HG02943 (cell line): ENCODE results near the gene SGSM1.
"Not testable (repeated sequence)": the region's sequence is repeated elsewhere in the genome, so short reads cannot be mapped to it uniquely, and the experiment has no call there.

Experiments used
- ATAC-seq: cut with Tn5 transposase; IDR thresholded peaks from one replicate; pipeline ENCODE4 v1.9.1; 2021; ENCODE audit warnings: mild to moderate bottlenecking, low read depth, moderate library complexity; ENCODE audit not compliant: unreplicated experiment

Gene SGSM1

DNA sequence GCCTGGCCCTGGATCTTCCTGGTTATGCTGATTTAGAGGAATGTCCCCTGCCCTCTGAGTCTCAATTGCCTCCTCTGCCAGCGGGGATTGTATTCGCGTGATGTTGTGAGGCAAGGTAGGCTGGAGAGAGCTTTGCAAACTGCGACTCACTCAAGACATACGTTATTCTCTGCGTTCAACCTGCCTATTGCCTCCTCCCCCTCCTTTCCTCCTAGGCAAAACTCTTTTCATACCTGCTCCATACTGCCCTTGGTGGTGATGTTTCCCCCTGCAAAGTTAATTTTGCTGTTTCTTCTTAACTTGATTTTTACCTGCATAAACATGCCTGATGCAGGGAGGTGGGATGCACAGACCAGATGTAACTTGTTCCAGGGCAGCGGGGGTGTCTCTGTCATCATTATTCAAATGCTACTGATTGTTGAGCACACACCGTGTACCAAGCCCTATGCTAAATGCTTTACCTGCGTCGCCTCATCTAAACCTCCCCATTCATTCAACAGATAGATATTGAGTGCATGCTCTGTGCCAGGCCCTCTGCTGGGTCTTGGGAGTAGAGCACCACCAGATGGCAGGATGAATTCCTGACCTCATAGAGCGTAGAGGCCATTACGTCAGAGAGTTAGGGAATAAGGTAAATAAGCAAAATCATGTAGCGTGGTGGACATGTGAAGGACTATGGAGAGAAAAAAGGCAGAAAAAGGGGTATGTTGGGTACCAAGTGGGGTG is 29.0 kb downstream of the SGSM1 start:
- no peak for ATAC-seq

DNA sequence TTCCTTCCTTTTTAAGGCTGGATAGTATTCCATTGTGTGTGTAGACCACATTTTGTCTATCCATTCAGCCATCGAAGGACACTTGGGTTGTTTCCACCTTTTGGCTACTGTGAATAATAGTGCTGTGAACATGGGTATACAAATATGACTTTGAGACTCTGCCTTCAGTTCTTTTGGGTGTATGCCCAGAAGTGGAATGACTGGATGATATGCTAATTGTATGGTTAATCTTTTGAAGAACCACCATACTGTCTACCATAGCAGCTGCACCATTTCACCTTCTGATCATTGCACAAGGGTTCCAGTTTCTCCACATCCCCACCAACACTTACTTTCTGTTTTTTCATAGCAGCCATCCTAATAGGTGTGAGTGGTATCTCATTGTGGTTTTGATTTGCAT is 30.3 kb downstream of the SGSM1 start:
- ATAC-seq = no peak

DNA sequence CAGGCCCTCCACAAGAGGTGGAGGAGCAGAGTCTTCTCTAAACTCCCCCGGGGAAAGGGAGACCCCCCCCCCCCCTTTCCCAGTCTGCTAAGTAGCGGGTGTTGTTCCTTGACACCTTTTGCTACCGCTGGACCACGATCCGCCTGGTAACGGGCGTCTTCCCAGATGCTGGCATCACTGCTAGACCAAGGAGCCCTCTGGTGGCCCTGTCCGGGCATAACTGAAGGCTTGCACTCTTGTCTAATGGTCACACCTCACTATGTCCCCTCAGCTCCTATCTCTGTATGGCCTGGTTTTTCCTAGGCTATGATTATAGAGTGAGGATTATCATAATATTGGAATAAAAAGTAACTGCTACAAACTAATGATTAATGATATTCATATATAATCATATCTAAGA is 31.5 kb downstream of the SGSM1 start:
- not testable (repeated sequence) for ATAC-seq

DNA sequence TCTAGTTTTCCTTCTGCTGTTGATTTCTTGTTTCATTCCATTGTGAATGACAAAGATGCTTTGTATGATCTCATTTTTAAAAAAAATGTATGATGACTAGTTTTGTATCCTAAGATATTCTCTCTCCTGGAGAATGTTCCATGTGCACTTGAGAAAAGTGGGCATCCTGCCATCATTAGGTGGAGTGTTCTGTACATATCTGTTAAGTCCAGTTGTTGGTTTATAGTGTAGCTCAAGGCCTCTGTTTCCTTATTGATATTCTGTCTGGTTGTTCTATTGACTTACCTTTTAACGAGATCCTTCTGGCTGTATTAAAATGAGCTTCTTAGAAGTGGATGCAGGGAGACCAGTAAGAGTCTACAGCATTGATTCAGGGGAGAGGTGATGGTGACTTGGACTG is 35.2 kb downstream of the SGSM1 start:
- no peak for ATAC-seq

- ATAC-seq = no peak
Measured at GRCh38 chr22:24843048-24843447, 37.0 kb downstream of the SGSM1 start.

DNA sequence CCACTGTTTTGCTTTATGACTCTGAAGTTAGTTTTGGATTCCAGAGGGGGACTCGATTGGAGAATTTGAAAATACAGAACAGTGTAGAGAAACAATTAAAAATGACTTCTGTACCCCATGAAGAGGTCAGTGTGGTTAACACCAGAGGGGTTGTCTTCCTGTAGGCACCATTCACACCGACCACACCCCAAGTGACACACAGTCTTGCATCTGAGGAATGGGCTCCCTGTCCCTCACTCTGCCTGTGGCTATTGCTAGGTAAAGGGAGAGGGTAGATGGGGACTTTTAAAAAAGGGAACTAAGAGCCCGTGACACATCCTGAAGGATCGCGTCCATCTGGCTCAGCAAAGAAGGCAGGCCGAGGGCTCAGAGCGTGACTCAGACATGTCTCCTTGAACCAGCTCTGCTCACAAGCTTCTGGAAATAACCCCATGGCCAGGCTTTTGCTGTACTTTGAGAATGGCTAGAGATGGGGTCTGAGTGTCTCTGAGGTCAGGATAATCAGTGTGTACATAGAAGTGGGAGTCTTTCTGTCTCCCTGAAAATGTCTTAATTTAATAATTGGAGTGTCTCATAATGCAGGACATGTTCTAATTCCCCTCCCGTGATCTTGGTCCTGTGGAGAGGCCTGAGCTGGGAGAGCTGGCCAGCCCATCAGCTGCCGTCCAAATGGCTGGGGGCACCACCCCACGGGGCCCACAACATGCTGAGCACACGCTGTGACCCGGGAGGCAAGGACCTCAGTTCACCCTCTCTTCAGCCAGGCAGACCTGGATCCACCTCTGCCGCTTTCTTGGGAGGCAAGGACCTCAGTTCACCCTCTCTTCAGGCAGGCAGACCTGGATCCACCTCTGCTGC is 39.3 kb downstream of the SGSM1 start:
- no peak for ATAC-seq

GRCh38 chr22:24847490-24847889 is 41.5 kb downstream of the SGSM1 start:
- ATAC-seq = no peak

DNA sequence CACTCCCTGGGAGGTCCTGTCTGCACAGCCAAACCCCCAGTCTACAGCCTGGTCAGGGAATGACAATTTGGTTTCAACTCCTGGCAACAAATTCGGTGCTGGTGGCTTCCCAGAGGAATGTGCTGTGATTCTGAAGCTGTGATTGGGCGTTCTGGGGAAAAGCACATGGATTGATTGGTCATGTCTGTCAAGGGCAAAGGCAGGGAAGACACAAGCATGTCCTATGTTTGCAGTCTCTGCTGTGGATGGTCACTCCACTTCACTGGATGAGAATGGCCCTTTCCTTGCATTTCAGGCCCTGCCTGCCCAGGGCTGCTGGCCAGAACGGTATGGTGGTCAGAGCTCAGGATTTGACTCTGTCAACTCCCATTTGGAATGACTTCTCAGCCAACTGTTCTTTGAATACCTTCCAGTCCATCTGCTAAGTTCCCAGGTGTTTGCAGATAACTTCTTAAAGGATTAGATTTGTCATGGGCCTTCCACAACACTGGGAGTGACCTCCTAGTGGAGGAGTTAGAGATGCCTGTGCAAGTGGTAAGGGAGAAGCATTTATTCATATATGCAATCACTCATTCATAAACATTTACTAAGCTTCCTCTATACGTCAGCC is 42.7 kb downstream of the SGSM1 start:
- ATAC-seq = no peak

GRCh38 chr22:24855794-24856193 is 49.8 kb downstream of the SGSM1 start:
- no peak for ATAC-seq

DNA sequence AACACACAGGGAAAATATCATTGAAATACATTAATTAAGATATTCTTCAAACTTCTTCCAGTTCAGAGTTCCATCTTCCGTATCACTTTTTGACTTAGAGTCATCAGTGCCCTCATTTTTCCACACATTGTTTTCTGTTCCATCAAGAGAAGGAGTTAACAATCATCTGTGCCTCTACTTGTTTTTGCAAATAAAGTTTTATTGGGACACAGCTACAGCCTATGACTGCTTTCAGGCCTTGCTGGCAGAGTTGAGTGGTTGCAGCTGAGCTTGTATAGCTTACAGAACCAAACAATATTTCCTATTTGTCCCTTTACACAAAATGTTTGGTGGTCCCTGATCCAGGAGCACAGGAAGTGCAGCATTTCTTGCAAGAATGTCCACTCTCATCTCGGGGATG is 51.6 kb downstream of the SGSM1 start:
- ATAC-seq = no peak

- no peak for ATAC-seq
Measured at GRCh38 chr22:24859587-24859986, 53.6 kb downstream of the SGSM1 start.

- ATAC-seq = no peak
Measured at GRCh38 chr22:24865508-24865907, 59.5 kb downstream of the SGSM1 start.

DNA sequence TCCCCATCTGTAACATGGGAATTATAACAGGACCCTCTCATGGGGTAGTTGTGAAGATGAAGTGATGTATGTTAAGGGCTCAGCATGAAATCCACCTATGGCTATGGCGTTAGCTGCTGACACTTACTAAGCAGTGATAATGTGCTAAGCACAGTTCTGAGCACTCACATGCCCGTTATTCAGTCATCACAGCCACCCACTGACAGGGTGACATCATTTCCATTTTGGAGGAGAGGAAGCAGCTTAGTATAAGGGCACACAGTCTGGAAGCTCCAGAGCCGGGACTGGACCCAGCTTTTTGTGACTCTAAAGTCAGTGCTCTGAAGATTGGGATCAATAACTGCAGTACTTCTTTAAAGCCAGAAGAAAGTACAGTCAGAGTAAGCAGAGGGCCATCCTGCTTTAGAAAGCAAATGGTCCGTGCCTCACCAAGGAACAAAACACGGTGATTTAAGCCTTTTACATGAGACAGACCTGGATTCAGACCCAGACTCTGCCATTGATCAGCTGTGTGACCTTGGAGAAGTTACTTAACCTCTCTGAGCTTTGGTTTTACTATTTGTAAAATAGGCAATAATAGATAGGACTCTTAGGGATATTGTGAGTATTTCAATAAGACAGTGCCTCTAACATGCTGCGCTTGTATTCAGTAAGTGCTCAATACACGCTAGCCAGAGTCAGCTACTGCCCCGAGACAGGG is 61.5 kb downstream of the SGSM1 start:
- no peak for ATAC-seq

DNA sequence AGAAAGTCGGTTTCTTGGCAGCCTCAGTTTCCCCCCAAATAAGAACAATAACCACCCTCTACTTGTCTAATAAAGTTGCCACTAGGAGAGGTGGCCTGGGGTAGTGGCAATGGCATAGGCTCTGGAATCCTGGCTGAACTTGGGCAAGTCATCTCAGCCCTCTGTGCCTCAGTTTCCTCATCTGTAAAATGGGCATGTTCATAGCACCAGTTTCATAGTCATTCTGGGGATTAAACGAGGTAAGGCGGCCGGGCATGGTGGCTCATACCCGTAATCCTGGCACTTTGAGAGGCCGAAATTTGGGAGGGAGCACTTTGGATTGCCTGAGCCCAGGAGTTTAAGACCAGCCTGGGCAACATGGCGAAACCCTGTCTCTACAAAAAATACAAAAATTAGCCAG is 63.0 kb downstream of the SGSM1 start:
- ATAC-seq = no peak

DNA sequence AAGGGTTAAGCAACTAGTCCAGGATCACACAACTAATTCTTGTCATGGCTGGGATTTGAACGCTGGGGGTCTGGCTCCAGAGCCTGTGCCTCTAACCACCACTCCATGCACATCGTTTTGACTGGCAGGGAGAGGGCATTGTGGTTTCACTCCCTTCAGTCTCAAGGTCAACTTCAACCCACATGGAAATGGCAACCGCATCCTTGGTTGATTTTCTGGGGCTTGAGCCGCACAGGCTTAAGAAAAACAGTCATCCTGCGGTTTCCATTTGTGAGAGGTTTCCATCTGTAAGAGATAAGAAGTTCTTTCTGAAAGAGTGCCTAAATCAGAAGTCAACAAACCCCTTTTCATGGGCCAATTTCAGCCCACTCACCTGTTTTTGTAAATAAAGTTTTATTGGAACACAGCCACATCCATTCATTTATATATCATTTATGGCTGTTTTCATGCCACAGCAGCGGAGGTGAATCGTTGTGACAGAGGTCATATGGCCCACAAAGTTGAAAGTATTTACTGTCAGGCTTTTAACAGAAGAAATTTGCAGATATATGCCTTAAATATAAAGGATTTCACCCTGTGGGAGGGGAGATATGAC is 65.7 kb downstream of the SGSM1 start:
- ATAC-seq = no peak

- no peak for ATAC-seq
Measured at GRCh38 chr22:24873226-24873625, 67.2 kb downstream of the SGSM1 start.

DNA sequence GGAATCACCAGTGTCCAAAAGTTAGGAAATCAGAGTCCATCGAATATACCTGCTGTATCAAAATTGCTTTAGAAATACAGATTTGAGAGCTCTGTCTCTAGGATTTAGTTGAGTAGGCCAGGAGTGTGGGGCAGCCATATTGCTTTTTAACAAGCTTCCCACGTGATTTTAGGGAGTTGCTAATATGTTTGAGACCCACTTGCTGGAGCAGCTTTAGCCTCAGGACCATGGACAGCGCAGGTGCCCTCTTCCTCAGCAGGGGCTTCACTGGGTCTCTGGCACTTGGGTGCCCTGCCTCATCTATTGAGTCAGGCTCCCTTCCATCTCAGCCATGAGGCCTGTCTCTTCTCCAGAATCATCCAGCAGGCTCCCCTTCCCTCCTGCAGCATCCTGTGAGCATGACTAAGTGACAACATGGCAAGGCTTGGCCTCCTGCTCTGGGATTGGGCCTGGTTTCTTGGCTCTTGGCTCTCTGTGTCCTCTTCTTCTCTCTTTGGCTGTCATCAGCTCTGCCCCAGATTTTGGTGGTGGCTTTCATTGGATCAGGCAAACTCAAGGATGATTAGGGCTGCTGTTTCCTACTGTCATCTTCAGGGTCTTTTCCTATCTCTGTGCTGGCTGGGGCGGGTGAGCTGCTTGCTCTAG is 70.0 kb downstream of the SGSM1 start:
- no peak for ATAC-seq

DNA sequence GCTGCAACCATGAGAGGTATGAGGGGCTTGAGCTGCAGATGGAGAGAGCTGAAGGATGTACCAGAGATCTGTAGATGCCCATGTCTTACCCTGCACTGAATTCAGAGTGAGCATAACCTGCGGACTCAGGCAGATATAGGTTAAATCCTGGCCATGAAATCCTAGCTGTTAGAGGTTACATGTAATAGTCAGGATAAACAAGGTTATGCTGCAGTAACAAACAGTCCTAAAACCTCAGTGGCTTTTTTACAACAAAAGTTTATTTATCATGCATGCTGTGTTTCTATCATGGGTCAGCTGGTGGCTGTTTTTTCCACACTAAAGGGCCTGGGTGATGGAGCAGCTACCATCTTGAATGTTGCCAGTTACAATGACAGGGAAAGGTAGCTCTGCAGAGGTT is 70.7 kb downstream of the SGSM1 start:
- no peak for ATAC-seq

DNA sequence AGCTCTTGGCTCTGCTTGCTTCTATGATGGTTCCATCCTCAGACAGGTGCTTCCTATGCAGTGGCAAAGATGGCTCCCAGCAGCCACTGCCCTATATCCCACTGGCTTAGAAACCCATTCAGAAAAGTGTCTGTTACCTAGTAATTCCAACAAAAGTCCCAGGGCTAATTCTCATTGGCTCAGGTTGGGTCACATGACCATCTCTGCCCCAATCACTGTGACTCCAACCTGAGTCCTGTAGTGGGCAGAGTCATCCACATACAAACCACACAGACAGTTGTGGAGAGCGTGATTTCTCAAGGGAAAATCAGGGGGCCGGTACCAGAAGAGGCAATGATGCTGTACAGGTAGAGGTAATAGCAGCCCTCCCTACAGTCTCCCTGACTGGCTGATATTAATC is 73.0 kb downstream of the SGSM1 start:
- ATAC-seq = no peak

DNA sequence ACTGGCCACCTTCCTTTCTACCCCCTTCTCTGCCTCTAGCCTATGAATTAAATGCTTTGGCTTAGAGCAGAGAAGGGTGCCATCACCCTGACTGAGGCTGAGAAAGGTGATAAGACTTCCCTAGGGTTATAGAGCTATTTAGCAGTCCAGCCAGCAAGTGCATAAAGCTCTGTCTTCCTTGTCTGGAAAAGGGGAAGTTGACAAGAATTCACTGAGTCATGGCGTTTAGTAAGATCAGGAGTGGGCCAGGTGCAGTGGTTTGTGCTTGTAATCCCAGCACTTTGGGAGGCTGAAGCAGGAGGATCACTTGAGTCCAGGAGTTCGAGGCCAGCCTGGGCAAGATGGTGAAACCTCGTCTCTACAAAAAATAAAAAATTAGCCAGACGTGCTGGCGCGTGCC is 77.4 kb downstream of the SGSM1 start:
- ATAC-seq = no peak
